Muscle layer of colon (tissue), 2 donors: Measurements from ENCODE around the gene CD244.

Source experiments
- H3K27ac ChIP-seq: one replicate; pipeline ENCODE4 v1.7.0; 2013; ENCODE audit warnings: low read depth, mild to moderate bottlenecking, low read length, moderate library complexity
- H3K27me3 ChIP-seq, 2 donors: one replicate each; pipeline ENCODE4 v1.7.0; 2013; ENCODE audit warnings: low read length in 2 of 2, mild to moderate bottlenecking in 2 of 2; ENCODE audit not compliant: insufficient read depth in 2 of 2, control insufficient read depth in 1 of 2
- H3K36me3 ChIP-seq: one replicate; pipeline ENCODE4 v1.7.0; 2013; ENCODE audit warnings: mild to moderate bottlenecking, low read length; ENCODE audit not compliant: insufficient read depth
- H3K4me1 ChIP-seq: one replicate; pipeline ENCODE4 v1.7.0; 2013; ENCODE audit warnings: mild to moderate bottlenecking, low read length; ENCODE audit not compliant: insufficient read depth
- H3K4me3 ChIP-seq, 2 donors: one replicate each; pipeline ENCODE4 v1.7.0; 2013; ENCODE audit warnings: low read length in 2 of 2, low read depth in 1 of 2, mild to moderate bottlenecking in 1 of 2, moderate library complexity in 1 of 2
- H3K9ac ChIP-seq: one replicate; pipeline ENCODE4 v1.7.0; 2013; ENCODE audit warnings: low read length
- H3K9me3 ChIP-seq: one replicate; pipeline ENCODE4 v1.7.0; 2013; ENCODE audit warnings: mild to moderate bottlenecking, low read length
- donor health status: abdominal sarcoma.
- donor health status: Adenocarcinoma of cecum.

Gene CD244

GRCh38 chr1:160859166-160859565, 3.5 kb downstream of the CD244 start:
- Histone ChIP-seq H3K4me3 (no peak overlapping the region), H3K36me3 (no peaks in the 10 kb centered on the region), H3K9me3 (no peaks in the 10 kb centered on the region), H3K4me1 (no peaks in the 10 kb centered on the region), H3K9ac (no peak overlapping the region), H3K27me3 (no peaks in the 10 kb centered on the region), H3K27ac (no peak overlapping the region)

GRCh38 chr1:160858507-160858906, 4.2 kb downstream of the CD244 start:
- no peaks in the 10 kb centered on the region for H3K9me3 ChIP-seq
- H3K4me1 ChIP-seq, result no peaks in the 10 kb centered on the region
- no peak overlapping the region for H3K4me3 ChIP-seq
- H3K27me3 ChIP-seq, result no peaks in the 10 kb centered on the region
- no peak overlapping the region for H3K9ac ChIP-seq
- H3K27ac ChIP-seq, result no peak overlapping the region
- H3K36me3 ChIP-seq, result no peaks in the 10 kb centered on the region

GRCh38 chr1:160858097-160858496, 4.6 kb downstream of the CD244 start:
- Histone ChIP-seq H3K4me3 (no peak overlapping the region), H3K9ac (no peak overlapping the region), H3K4me1 (no peaks in the 10 kb centered on the region)

GRCh38 chr1:160855181-160855981, 7.3 kb downstream of the CD244 start:
- Histone ChIP-seq H3K4me1 (no peaks in the 10 kb centered on the region), H3K36me3 (no peaks in the 10 kb centered on the region), H3K4me3 (no peak overlapping the region), H3K9ac (no peak overlapping the region), H3K27ac (no peak overlapping the region), H3K27me3 (no peaks in the 10 kb centered on the region), H3K9me3 (no peaks in the 10 kb centered on the region)

More at GRCh38 chr1:160858097-160858496, 4.6 kb downstream of the CD244 start:
- Histone ChIP-seq H3K36me3 (no peaks in the 10 kb centered on the region), H3K27ac (no peak overlapping the region), H3K27me3 (no peaks in the 10 kb centered on the region), H3K9me3 (no peaks in the 10 kb centered on the region)

- H3K36me3 ChIP-seq, result no peaks in the 10 kb centered on the region
- H3K27me3 ChIP-seq, result no peaks in the 10 kb centered on the region
- no peaks in the 10 kb centered on the region for H3K9me3 ChIP-seq
- no peak overlapping the region for H3K27ac ChIP-seq
- no peak overlapping the region for H3K4me3 ChIP-seq
- no peaks in the 10 kb centered on the region for H3K4me1 ChIP-seq
- no peak overlapping the region for H3K9ac ChIP-seq
These were observed 8.9 kb downstream of the CD244 start for GRCh38 chr1:160853754-160854153.

GRCh38 chr1:160853014-160853413, 9.7 kb downstream of the CD244 start:
- no peaks in the 10 kb centered on the region for H3K27me3 ChIP-seq
- no peaks in the 10 kb centered on the region for H3K4me1 ChIP-seq
- no peaks in the 10 kb centered on the region for H3K9me3 ChIP-seq
- H3K4me3 ChIP-seq, result no peak overlapping the region
- no peak overlapping the region for H3K9ac ChIP-seq
- H3K36me3 ChIP-seq, result no peaks in the 10 kb centered on the region
- H3K27ac ChIP-seq, result no peak overlapping the region

- H3K9ac ChIP-seq, result no peak overlapping the region
- H3K27me3 ChIP-seq, result no peaks in the 10 kb centered on the region
- H3K4me3 ChIP-seq, result no peak overlapping the region
- no peaks in the 10 kb centered on the region for H3K36me3 ChIP-seq
- H3K9me3 ChIP-seq, result no peaks in the 10 kb centered on the region
- no peaks in the 10 kb centered on the region for H3K4me1 ChIP-seq
- no peak overlapping the region for H3K27ac ChIP-seq
These were observed 11.7 kb downstream of the CD244 start for GRCh38 chr1:160850993-160851392.

- no peak overlapping the region for H3K9ac ChIP-seq
- no peak overlapping the region for H3K4me3 ChIP-seq
- no peaks in the 10 kb centered on the region for H3K27me3 ChIP-seq
- H3K9me3 ChIP-seq, result no peaks in the 10 kb centered on the region
- no peak overlapping the region for H3K27ac ChIP-seq
- H3K4me1 ChIP-seq, result no peaks in the 10 kb centered on the region
- no peaks in the 10 kb centered on the region for H3K36me3 ChIP-seq
These were observed 12.1 kb downstream of the CD244 start for GRCh38 chr1:160850541-160850940.

- Histone ChIP-seq H3K9me3 (no peaks in the 10 kb centered on the region), H3K27ac (no peak overlapping the region), H3K36me3 (no peaks in the 10 kb centered on the region), H3K9ac (no peak overlapping the region), H3K27me3 (no peaks in the 10 kb centered on the region), H3K4me3 (no peak overlapping the region), H3K4me1 (peaks cover 6% of the 10 kb centered on the region)
These were observed 16.4 kb downstream of the CD244 start for GRCh38 chr1:160846281-160846680.

GRCh38 chr1:160844447-160845232, 18.0 kb downstream of the CD244 start:
- no peak overlapping the region for H3K4me3 ChIP-seq
- no peaks in the 10 kb centered on the region for H3K36me3 ChIP-seq
- no peaks in the 10 kb centered on the region for H3K9me3 ChIP-seq
- H3K27ac ChIP-seq, result no peak overlapping the region
- H3K4me1 ChIP-seq, result peaks cover 6% of the 10 kb centered on the region
- no peaks in the 10 kb centered on the region for H3K27me3 ChIP-seq
- no peak overlapping the region for H3K9ac ChIP-seq

- no peak overlapping the region for H3K9ac ChIP-seq
- H3K4me1 ChIP-seq, result peaks cover 6% of the 10 kb centered on the region
- H3K27me3 ChIP-seq, result no peaks in the 10 kb centered on the region
- H3K9me3 ChIP-seq, result no peaks in the 10 kb centered on the region
- H3K4me3 ChIP-seq, result no peak overlapping the region
- H3K27ac ChIP-seq, result no peak overlapping the region
- H3K36me3 ChIP-seq, result no peaks in the 10 kb centered on the region
These were observed 21.6 kb downstream of the CD244 start for GRCh38 chr1:160841079-160841478.
